Spleen (tissue), 7 donors: ENCODE data around the gene MAGI2.

Source experiments
- CTCF ChIP-seq, 11 experiments: fragments of 200-600 bp in 7 of 11; fragments of 450-650 bp in 4 of 11; sonication (generic) in 4 of 11; IDR thresholded peaks in 8 of 11; conservative IDR thresholded peaks in 3 of 11; 1 replicate in 7 of 11; 2 replicates in 4 of 11; pipeline versions ENCODE4 v1.4.0 to v1.8.0; 2016 to 2021; ENCODE audit warnings: antibody characterized with exemption in 11 of 11, inconsistent platforms in 4 of 11, mild to moderate bottlenecking in 1 of 11
- POLR2A ChIP-seq, 3 donors: fragments of 450-650 bp; IDR thresholded peaks; one replicate each; pipeline ENCODE4 v1.5.1; 2017; ENCODE audit warnings: antibody characterized with exemption in 3 of 3, mild to moderate bottlenecking in 1 of 3
- POLR2AphosphoS5 ChIP-seq, 3 donors: sonication (generic); formaldehyde crosslinking; IDR thresholded peaks; one replicate each; pipeline ENCODE4 v1.5.1; 2017; ENCODE audit warnings: antibody characterized with exemption in 3 of 3
- donor health status: DM: no; HTN: no; CAD: no; lungs with moderate emphysema.
- donor health status: DM: no; HTN: no; CAD: no.
- donor health status: DM: no; HTN: no; CAD: no.

- TF ChIP-seq CTCF (IDR thresholded peaks at IDR 0.05 in 8 of 11, conservative IDR thresholded peaks at IDR 0.05 in 3 of 11) (no peak), POLR2A (IDR thresholded peaks at IDR 0.05) (no peak), POLR2AphosphoS5 (IDR thresholded peaks at IDR 0.05) (no peak)
These were observed 1273.5 kb downstream of the MAGI2 start for GRCh38 chr7:78179827-78180477.
